ENCODE measurements around the gene NAP1L4.
"Not testable (repeated sequence)": the region's sequence is repeated elsewhere in the genome, so short reads cannot be mapped to it uniquely, and the experiment has no call there.

Gene NAP1L4

GRCh38 chr11:2954263-2954662 lies 37.9 kb downstream of the NAP1L4 start:
- DNase-seq, result no peak

- DNase-seq, result no peak
Measured at GRCh38 chr11:2952290-2952689, 39.8 kb downstream of the NAP1L4 start.

DNA sequence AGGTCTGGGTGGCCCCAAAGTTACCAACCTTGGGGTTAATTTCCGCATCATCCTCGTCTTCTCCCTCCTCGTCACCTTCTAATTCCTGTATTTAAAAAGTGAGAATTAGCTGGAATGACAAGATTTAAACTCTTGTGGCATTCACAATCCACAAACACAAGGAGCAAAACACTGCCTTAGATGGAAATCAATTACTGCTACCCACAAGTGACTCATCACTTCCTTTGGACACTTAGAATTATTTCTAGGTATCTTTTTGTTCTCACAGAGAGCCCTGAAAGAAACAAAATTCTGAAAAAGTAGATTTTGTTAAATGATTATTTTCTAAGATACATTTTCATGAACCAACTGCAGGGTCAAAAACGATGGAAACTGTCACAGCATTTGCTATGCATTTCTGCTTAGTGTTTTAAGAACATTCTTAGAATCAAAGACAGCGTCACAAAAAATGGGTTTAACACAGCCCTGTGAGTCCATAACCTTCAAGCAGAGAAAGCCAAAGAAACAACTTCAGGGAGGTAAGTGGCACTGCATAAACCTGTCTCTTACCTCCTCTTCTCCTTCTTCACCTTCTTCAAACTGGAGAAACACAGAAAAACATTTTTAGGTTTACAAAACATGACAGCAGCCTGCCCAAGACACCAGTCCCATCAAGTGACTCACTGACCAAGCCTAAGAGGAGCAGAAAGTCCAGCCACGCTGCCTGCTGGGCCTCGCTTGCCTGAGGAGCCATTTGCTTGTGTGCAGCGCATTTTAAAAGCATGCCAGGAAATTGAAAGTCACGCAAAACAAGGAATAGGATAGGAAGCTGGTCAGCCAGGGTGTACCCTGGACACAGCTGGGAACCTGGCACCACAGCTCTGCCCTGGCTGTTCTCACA lies 40.7 kb downstream of the NAP1L4 start:
- no peak for DNase-seq

- no peak for DNase-seq
Measured at GRCh38 chr11:2950825-2951224, 41.3 kb downstream of the NAP1L4 start.

DNA sequence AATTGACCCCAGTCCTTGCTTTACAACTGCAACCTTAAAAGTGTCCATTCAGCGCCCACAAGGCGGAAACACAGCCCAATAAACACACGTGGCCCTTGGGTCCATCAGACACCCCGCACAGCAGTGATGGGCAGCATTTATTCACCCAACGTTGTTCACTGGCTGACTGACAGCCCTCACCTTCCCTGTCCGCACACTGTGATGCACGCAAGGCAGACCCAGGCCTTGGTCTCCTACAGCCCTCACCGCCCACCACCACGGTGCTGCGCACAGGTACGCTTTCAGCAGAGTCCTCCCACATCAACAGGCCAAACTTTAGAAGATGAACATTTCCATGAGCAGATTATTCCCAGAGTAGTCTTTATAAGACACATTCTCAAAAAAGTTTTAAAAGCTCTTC lies 42.2 kb downstream of the NAP1L4 start:
- no peak for DNase-seq

GRCh38 chr11:2947744-2948143 lies 44.4 kb downstream of the NAP1L4 start:
- no peak for DNase-seq

DNA sequence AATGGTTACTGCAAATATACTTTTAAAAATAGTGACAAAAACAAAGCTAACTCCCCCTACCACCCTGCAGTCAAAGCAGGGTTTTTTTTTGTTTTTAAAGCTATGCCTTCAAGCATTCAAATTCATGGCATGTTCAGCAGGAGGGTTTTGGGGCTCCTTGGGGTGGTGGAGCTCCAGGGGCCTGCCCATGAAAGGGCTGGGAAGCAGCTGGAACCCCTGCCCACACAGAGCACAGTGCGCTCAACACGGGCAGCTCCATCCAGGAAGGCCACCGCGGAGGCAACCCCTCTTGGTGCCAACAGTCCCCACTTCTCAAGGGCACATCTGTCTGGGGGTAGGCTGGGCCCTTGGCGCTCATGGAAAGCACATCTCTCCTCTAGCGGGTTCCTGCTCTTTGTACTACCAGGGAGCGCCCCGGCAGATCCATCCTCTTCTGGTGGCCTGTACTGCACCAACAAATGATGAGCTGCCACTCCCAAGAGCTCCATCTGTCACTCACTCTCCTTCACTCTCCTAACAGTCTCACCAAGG lies 46.3 kb downstream of the NAP1L4 start:
- no peak for DNase-seq

- DNase-seq, result no peak
Measured at GRCh38 chr11:2945031-2945756, 46.9 kb downstream of the NAP1L4 start.

- DNase-seq, result no peak
Measured at GRCh38 chr11:2944530-2944929, 47.6 kb downstream of the NAP1L4 start.

GRCh38 chr11:2943711-2944118 lies 48.4 kb downstream of the NAP1L4 start:
- no peak for DNase-seq

GRCh38 chr11:2942872-2943710 lies 49.0 kb downstream of the NAP1L4 start:
- DNase-seq, result no peak

GRCh38 chr11:2942447-2942846 lies 49.7 kb downstream of the NAP1L4 start:
- DNase-seq, result no peak

DNA sequence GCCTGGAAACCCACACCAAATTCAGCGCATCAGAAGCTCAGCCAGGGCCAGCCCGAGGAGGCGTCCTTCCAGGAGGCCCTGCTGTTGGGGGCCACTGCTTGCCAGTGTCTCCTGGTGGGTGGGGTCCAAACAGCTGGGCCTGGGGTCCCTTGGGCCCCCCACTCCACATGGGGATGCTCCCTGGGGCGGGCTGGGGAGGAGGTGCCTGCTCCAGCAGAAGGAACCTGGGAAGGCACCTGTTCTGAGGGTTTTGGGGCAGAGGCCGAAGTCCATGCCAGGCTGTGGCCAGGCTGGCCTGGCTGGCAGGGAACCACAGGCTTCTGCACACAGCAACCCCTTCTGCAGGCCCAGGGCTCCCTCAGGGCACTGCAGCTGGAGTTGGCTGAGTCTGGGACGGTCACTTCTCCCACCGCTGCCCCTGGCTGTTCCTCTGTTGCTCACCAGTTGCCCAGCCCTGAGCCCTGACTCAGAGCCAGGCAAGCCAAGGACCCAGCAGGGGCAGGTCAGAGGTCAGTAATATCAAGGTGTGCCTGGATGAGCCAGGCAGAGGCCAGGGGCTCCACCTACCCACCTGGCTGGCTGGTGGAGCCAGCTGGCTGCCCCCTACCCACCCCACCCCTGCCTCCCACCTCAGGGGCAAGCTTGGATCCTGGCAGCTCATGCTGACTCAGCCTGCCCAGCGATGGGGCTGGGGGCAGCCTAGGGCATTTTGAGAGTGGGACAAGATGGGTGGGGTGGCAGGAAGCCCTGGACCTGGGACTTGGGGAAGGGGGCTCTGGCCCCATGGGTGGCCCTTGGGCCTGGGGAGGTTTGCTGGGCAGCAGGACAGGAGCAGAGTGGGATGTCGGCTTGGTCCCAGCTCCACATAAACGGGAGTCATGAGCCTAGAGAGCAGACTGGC lies 51.0 kb downstream of the NAP1L4 start:
- no peak for DNase-seq

GRCh38 chr11:2940147-2940920 lies 51.8 kb downstream of the NAP1L4 start:
- DNase-seq, result no peak

GRCh38 chr11:2938458-2939418 lies 53.4 kb downstream of the NAP1L4 start:
- DNase-seq, result not testable (repeated sequence)

DNA sequence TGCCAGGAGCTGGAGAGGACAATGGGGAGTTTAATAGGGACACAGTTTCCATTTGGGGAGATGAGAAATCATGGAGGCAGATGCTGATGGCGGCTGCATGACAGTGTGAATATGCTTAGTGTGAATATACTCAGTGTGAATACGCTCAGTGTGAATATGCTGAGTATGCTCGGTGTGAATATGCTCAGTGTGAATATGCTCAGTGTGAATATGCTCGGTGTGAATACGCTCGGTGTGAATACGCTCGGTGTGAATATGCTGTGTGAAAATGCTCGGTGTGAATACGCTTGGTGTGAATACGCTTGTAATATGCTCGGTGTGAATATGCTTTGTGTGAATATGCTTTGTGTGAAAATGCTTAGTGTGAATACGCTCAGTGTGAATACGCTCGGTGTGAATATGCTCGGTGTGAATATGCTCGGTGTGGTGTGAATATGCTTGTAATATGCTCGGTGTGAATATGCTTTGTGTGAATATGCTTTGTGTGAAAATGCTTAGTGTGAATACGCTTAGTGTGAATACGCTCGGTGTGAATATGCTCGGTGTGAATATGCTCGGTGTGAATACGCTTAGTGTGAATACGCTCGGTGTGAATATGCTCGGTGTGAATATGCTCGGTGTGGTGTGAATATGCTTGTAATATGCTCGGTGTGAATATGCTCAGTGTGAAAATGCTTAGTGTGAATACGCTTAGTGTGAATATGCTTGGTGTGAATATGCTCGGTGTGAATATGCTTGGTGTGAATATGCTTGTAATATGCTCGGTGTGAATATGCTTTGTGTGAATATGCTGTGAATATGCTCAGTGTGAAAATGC lies 54.3 kb downstream of the NAP1L4 start:
- not testable (repeated sequence) for DNase-seq

DNA sequence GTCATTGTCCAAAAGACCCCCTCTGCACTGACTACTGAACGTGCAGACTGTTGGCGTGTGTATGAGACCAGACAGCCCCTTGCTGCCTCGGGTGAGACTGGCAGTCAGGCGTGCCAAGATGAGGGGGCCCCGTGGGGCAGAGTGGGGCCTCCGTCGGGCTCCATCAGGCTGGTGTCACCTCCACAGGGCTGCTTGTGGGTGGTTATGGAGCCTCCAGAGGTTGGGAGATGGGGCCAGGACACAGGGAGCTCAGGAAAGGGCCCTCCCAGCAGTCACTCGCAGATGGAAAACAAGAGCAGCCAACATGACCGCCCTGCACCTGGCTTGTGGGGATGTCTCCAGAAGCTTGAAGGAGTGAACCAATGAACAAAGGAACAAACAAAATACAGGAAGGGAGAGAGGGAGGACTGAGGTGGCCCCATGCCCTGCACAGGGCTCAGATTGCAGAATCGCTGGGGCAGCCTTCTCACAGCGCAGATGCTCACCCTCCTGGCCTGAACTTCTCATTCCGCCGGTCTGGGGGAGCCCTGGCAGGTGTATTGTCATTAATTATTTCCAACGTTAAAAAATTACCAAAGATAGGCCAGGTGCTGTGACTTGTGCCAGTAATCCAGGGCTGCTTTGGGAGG lies 57.4 kb downstream of the NAP1L4 start:
- DNase-seq, result no peak

DNA sequence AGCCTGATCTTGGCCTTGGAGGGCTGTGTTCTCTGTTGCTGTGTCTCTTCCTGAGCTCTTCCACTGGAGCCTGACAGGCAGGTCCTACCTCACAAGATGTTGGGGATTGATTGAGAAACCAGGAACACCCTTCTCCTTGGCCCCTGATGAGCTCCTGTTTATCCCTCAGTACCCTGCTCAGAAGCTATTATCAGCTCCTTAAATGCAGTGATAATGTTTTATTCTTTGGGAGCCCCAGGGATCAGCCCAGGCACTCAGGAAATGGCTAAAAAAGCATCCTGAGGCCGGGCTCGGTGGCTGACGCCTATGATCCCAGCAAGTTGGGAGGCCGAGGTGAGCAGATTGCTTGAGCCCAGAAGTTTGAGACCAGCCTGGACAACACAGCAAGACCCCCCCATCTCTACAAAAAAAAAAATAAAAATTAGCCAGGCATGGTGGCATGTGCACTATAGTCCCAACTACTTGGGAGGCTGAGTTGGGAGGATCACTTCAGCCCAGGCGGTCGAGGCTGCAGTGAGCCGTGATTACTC lies 58.0 kb downstream of the NAP1L4 start:
- no peak for DNase-seq
